ENCODE data around the gene MTCL1.

The MTCL1 gene

DNA sequence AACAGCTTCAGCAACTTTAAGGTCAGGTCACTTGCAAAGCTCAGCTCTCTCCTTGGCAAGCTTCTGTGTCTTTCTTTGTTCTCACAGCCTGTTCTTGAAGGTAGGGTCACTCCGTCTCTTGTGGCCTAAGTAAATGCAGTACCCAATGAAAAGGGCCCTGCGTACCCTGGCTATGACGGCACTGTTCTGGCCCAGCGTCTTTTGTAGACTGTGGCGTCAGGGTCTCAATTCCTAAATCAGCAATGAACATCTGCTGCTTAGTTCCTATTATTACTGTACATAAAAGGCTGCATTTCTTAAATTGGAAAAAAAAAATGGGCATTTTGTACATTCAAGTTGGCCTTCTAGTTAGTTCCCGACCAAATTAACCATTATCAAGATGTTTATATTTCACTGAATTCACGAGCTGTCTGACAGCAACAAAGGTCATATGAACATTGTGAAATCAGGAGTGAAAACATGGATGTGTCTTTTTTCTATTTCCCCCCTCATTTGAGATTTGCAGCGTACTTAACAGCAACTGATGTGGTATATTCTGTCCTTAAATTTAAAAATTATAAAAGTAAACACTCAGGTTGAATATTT is 17.0 kb upstream of the MTCL1 start:
- DNase-seq (ENCODE audit: low read depth, low spot score), result no peak

GRCh38 chr18:8688816-8689215 is 16.5 kb upstream of the MTCL1 start:
- no peak for DNase-seq (ENCODE audit: low read depth, low spot score)

DNA sequence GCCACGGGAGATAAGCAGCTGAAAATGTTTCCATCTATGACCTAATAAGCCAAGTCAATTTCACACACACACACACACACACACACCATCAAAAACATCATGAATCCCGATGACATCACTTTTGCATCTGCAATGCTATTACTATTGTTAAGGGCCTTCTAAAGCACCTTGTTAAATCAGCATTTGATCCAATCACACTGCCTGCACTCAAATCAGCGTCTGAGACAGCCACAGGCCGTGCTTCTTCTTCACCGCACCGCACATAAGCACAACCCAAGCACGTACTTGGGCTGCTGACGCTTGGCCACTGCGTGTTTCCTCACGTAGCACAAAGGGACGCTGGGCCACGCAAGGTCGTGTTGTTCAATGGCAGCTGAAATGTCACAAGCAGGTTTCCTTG is 15.8 kb upstream of the MTCL1 start:
- no peak for DNase-seq (ENCODE audit: low read depth, low spot score)

GRCh38 chr18:8694891-8695290 is 10.5 kb upstream of the MTCL1 start:
- no peak for DNase-seq (ENCODE audit: low read depth, low spot score)

DNA sequence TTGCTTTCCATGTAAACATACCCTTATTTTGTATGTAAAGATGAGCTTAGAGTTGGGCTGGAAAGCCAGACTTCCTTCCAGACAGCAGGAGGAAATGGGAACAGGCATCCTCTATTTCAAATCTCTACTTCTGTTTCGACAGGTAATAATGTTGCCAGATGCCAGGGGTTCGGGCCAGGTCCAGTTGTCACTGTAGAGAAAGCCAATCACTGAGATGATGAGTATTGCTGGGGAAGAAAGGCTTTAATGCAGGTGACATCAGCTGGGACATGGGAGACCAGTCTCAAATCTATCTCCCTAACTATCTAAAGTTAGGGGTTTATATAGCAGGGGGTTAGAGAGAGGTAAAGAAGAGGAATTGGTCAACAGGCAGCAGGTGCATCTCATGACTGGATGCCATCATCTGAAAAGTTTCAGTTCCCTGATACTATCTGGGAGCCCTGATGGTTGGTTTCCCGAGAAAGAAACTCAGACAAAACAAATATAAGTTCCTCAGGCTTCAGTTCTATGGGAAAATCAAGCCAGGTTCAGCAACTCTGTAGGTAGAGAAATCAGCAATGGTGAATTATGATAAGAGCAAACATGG is 9.3 kb upstream of the MTCL1 start:
- DNase-seq (ENCODE audit: low read depth, low spot score), result no peak

DNA sequence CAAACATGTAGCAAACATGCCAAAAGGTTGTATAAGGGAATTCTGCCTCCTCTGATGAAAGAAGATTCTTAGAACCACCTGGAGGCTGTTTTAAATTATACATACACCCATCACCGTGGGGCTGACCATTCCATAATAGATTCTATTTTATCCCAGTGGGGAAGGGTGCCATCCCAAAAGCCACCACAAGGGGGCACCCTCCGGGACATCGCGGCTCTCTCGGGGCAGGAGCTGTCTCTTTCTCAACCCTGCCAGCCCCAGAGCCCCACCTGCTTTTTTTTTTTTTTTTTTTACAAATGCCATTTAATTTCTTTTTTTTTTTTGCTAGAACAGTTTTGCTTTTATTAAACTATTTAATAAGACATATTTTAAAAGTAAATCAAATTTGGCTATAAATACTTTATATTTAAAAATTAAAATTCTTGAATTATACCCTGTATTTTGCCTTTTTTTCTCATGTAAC is 8.6 kb upstream of the MTCL1 start:
- DNase-seq (ENCODE audit: low read depth, low spot score), result peak; percentile 74

DNA sequence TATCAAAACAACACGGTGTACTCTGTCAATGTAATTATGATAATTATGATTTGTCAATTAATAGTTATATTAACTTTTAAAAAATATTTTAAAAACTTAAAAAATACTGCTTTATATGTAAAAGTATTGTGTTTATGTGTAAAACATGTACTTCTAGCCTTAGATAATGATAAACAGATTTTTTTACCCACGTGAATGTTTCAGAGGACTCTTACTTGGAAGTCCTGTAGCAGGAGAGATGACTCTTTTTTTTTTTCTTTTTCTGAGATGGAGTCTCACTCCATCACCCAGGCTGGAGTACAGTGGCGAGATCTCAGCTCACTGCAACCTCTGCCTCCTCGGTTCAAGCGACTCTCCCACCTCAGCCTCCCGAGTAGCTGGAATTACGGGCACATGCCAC is 6.2 kb upstream of the MTCL1 start:
- DNase-seq (ENCODE audit: low read depth, low spot score), result no peak

- DNase-seq (ENCODE audit: low read depth, low spot score), result no peak
Observed at GRCh38 chr18:8699948-8700347, 5.4 kb upstream of the MTCL1 start.

GRCh38 chr18:8701546-8702118 is 3.7 kb upstream of the MTCL1 start:
- DNase-seq (ENCODE audit: low read depth, low spot score), result no peak

DNA sequence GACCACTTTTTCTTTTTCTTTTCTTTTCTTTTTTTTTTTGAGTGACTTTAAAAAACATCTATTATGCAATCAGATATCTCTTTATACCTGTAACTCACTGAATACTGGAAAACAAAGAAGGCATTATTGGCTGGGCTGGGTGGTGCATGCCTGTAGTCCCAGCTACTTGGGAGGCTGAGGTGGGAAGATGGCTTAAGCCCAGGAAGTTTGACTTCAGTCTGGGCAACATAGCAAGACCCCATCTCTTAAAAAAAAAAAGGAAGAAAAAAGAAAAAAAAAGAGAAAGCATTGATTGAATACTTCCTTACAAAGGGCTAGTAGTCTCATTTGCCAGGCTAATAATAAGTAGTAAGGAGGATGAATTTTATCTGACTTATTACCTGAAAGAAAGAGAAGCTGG is 2.7 kb upstream of the MTCL1 start:
- DNase-seq (ENCODE audit: low read depth, low spot score), result no peak

DNA sequence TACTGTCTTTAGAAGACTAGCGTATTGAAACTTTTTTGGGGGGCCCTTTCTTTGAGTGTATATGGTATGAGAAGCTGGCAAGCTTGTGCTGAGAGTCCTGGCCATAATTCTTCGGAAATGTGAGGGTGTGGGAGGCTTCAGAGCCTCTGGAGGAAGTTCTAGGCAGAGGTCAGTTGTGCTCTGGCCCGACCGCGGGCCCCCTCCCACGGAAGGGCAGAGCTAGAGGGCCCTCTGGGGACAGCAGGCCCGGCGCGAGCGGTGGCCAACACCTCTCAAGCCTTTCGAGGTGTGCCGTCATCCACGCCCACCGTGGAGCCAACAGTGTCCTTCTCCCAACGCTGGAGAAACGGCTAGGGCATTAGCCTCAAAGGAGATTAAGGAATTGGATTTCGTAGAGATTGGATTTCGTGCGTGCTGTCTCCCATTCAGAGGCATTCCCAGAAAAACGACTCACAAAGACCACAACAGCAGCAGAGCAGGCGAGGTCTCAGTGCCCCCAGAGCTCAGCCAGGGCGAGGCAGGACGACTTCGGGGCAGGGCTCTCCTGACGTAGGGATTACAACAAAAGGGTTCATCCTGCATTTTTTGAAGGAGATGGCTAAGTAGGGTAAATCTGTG is 2.2 kb upstream of the MTCL1 start:
- DNase-seq (ENCODE audit: low read depth, low spot score), result peak; percentile 61

DNA sequence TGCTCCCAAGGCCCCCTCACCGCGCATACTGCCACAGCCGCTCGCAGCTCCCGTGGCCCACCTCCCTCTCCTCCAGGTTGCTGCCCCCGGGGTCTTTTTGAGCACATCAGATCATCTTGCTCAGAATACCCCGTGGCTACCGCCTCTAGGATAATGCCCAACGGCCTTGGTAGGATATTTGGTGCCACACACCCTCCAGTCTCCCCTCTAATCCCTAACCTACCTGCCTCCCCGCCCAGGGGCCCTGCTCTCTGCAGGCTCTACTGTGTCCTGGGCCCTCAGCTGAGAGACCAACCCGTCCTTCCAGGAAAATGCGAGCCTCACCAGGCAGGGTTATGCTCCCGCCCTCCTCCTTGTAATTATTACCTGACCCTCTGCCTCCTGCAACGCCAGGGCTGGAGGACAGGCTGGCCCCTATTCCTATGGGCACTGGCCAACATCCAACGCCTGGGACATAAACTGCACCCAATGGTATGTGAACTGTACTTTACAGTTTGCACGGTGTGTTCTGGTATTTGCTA is 1.5 kb upstream of the MTCL1 start:
- DNase-seq (ENCODE audit: low read depth, low spot score), result no peak

- DNase-seq (ENCODE audit: low read depth, low spot score), result peak; percentile 82
Observed at GRCh38 chr18:8704361-8705237, 757 bp upstream of the MTCL1 start.

GRCh38 chr18:8705961-8706790 is 820 bp downstream of the MTCL1 start:
- no peak for DNase-seq (ENCODE audit: low read depth, low spot score)

DNA sequence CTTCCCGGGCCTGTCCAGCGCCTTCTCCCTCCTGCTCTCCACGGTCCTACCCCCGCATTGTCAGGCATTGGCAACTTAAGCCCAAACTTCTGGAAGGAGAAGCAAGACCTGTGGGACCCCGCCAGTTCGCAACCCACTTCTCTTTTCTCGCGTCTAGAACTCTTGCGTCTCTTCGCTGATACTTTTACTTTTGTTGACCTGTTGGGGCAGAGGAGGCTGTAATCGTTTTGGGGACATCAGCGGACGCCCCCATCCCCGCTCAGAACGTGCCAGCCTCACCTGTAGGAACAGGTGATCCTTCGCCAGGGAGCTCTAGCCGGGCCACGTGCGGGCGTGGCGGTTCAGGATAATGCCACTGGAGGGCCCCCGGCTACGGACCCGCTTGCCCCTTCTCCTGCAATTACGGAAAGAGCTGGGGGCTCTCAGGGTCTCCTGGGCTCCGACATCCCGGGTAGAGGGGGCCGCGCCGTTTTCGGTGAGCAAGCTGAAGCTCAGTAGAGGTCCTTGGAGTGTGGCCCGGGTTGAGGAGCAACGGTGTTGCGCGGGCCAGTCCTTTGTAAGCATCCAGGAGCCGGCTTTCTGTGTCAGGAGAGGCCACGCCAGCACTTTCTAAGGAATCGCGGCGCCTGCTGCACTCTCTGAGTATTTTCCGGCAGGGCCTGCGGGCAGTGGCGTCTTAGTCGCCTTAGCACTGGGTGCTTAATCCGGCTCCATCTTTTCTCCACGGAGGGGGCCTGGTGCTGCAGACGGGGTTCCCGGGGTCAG is 1.6 kb downstream of the MTCL1 start:
- DNase-seq (ENCODE audit: low read depth, low spot score), result peak; percentile 86

DNA sequence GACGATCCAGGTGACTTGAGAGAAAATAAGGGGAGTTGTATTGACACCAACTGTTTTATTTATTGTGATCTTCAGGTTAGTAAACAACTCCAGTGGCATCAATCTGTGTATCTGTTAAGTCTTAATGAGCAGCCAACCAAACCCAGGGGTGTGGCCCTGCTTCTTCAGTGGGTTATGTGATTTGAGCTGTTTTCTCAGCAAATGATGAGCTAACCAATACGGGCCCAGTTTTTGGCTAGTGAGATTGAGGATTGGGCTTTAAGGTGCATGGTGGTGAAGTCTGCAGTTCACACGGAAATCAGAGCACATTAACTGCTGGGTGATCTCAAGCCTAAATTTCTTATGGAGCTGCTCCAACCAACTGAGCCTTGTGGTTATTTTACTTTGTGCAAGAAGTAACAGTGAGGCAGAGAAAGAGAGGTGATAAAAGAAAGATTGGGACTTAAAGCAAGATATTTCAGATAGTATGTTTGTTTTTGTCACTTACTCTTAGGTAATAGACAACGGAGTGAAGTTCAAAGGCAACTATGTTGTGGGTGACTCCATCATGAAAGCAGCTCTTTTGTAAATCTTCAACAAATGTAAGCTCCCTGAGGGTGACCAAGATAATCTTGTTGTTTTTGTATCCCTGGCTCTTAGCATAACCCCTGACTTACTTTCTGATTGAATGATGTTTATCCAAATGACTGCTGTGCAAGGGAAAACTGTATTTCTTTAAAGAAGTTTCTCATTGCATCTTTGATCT is 2.4 kb downstream of the MTCL1 start:
- DNase-seq (ENCODE audit: low read depth, low spot score), result peak; percentile 59

GRCh38 chr18:8708670-8709069 is 3.3 kb downstream of the MTCL1 start:
- DNase-seq (ENCODE audit: low read depth, low spot score), result no peak

DNA sequence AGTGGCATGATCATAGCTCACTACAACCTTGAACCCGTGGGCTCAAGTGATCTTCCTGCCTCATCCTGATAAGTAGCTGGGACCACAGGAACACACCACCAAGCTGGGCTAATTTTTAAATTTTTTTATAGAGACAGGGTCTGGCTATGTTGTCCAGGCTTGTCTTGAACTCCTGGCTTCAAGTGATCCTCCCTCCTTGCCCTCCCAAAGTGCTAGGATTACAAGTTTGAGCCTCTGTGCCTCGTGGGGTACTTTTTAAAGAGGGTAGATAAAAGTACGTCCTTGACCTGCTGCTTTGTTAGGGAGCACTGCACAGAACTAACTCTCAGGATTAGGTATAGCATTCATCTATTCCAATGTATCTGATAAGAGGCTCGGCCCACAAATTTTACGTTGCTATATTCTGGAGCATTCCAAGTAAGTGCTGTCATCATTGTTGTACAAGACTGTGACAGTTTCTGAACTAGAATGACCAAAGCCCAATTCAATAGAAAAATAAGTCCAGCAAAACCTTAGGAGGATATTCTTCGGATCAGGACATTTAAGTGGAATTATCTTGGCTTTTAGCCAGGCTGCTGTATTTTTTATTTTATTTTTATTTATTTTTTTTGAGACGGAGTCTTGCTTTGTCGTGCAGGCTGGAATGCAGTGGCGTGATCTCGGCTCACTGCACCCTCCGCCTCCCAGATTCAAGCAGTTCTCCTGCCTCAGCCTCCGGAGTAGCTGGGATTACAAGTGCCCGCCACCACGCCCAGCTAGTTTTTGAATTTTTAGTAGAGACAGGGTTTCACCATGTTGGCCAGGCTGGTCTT is 4.1 kb downstream of the MTCL1 start:
- no peak for DNase-seq (ENCODE audit: low read depth, low spot score)

- DNase-seq (ENCODE audit: low read depth, low spot score), result no peak
Observed at GRCh38 chr18:8711736-8712135, 6.4 kb downstream of the MTCL1 start.
